HEK293T (cell line): ENCODE measurements around the gene NEUROG2.

ENCODE experiments used
- CTBP1 ChIP-seq: fragments of 450-650 bp; IDR thresholded peaks from 2 replicates; pipeline ENCODE4 v1.6.1; 2016; ENCODE audit warnings: borderline replicate concordance
- ELF4 ChIP-seq: fragments of 450-650 bp; IDR thresholded peaks from 2 replicates; pipeline ENCODE4 v1.6.1; 2017; ENCODE audit warnings: antibody characterized with exemption
- FOXA1 ChIP-seq: fragments of 450-650 bp; IDR thresholded peaks from 2 replicates; pipeline ENCODE4 v1.6.1; 2016; ENCODE audit warnings: mild to moderate bottlenecking
- SUZ12 ChIP-seq: fragments of 450-650 bp; IDR thresholded peaks from 2 replicates; pipeline ENCODE4 v1.6.1; 2016; ENCODE audit warnings: mild to moderate bottlenecking

GRCh38 chr4:112510291-112511092 lies 5.5 kb downstream of the NEUROG2 start:
- TF ChIP-seq CTBP1, result no peak
- no peak for TF ChIP-seq FOXA1
- TF ChIP-seq SUZ12, result no peak
- no peak for TF ChIP-seq ELF4
